IPS-NIHi7 (cell line): ENCODE measurements around the gene LINGO4.
"Not testable (repeated sequence)": the region's sequence is repeated elsewhere in the genome, so short reads cannot be mapped to it uniquely, and the experiment has no call there.

Experiments
- DNase-seq: peaks from one replicate; pipeline ENCODE4 v3.0.0; 2012; ENCODE audit warnings: mixed read lengths; ENCODE audit errors: extremely low spot score

LINGO4 gene

GRCh38 chr1:151782741-151783140 lies 22.5 kb downstream of the LINGO4 start:
- DNase-seq, result no peak

- DNase-seq, result not testable (repeated sequence)
Measured at GRCh38 chr1:151782026-151782425, 23.2 kb downstream of the LINGO4 start.

- DNase-seq, result not testable (repeated sequence)
Measured at GRCh38 chr1:151780736-151781135, 24.5 kb downstream of the LINGO4 start.

DNA sequence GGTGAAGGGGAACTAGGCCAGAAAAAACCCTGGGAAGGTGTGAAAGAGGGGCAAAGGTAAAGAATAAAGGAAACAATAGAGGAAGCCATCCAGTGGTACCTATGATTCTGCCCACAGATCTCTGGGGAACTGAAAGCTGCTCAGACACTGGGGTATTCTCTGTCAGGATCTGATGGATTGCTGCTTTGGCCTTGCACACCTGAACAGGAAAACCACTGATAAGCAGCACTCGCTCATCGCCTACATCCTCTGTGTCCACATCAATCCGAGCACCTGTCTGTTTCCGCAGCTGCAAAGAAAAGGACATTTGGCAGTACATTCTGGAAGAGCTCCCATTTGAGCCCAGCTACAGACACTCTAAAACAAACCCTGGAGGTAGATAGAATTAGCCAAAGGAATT lies 25.4 kb downstream of the LINGO4 start:
- DNase-seq, result no peak

DNA sequence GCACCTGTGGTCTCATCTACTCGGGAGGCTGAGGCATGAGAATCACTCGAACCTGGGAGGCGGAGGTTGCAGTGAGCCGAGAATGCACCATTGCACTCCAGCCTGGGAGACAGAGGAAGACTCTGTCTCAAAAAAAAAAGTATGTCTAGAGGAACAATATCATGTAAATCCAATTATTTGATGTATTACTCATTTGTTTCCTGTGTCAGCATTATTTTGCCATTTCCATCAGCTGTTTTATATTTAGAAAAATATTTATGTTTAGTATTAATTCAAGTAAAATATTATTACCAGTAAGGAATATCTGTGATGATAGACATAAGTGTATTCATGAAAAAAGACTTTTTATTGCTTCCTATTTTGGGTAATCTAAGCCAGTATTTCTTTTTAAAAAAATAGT lies 27.9 kb downstream of the LINGO4 start:
- no peak for DNase-seq

- no peak for DNase-seq
Measured at GRCh38 chr1:151776665-151777062, 28.6 kb downstream of the LINGO4 start.

DNA sequence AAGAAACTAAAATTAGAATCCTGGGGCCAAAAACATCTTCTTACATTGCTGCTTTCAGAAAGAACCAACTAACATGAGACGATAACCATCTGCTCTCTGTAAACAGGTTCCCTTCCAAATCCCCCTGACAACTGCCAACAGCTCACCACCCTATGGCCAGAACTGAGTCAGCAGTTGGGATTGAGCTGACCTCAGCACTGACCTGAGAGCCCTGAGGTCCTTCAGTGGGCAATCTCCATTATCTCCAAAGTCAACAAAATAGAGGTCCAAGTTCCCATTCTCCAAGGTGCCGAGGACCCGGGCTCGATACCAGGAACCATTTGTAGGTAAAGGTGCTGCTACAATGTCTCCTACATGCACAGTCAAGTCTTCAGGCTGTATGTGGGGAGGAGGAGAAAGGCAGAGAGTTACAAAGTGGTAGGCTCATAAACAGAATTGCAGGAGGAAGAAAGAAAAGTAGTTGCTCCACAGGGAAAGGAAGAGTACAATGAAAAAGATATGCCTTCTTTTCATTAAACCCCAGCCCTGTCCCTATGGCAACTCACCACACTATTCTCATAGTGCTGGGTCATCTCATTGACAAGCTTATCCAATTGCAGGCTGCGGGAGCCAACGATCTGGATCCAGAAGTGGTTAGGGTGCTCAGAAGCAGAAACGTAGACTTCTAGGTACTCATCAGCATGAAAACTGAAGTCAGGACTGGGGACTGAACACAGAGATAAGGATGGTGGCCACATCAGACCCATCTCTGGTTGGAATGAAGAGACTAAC lies 29.1 kb downstream of the LINGO4 start:
- no peak for DNase-seq

- DNase-seq, result no peak
Measured at GRCh38 chr1:151774256-151774922, 30.8 kb downstream of the LINGO4 start.

- DNase-seq, result no peak
Measured at GRCh38 chr1:151773702-151774101, 31.5 kb downstream of the LINGO4 start.

- not testable (repeated sequence) for DNase-seq
Measured at GRCh38 chr1:151769270-151769669, 35.9 kb downstream of the LINGO4 start.

- not testable (repeated sequence) for DNase-seq
Measured at GRCh38 chr1:151768351-151769066, 36.7 kb downstream of the LINGO4 start.

GRCh38 chr1:151763990-151764389 lies 41.2 kb downstream of the LINGO4 start:
- DNase-seq, result no peak

DNA sequence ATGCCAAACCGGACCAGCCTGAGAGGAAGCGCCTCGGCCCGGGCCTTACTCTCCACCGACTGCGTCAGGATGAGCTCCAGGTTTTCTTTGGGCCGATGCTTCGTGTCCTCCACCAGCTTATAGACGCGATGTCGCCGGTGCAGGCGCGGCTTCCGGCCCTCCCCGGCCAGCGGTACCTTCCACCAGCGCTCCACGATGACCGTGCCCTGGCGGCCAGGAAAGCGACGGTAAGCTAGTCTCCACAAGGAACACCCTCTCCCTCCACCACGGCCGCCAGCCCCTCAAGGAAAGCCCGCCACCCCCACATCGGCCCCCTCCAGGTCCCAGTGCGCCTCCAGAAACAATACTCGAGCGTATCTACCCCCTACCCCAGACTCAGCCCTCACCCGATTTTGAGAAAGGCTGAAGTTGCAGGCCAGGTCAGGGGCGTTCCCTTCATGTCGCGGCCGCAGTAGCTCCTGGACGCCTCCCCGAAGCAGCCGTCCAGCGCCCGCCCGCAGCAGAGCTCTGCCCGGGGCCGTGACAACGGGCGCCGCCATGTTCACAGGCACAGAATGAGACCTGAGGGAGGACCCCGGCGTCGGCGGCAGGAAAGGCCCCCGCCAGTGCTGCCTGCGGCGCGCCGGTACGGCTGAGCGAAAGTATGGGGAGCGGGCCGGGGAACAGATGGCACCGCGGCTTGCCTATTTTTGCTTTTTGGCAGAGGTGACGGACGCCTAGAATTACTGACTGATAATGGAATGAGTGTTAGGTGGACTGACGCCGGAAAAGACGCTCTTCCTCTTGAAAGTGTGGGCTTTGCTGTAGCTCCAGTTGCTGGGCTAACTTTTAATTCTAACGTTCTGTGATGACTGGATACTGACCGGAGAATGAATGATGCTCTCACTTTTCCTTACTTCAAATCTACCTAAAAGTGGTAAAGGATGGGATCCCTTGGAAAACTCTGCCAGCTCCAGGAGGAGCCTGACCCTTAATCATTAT lies 42.0 kb downstream of the LINGO4 start, which contains the start of gene MRPL9:
MRPL9 (minus strand) TSS at position 556 of the 981 bp plus-strand sequence; CDS start at position 539, 17 bp downstream.
- peak; percentile 97 for DNase-seq

DNA sequence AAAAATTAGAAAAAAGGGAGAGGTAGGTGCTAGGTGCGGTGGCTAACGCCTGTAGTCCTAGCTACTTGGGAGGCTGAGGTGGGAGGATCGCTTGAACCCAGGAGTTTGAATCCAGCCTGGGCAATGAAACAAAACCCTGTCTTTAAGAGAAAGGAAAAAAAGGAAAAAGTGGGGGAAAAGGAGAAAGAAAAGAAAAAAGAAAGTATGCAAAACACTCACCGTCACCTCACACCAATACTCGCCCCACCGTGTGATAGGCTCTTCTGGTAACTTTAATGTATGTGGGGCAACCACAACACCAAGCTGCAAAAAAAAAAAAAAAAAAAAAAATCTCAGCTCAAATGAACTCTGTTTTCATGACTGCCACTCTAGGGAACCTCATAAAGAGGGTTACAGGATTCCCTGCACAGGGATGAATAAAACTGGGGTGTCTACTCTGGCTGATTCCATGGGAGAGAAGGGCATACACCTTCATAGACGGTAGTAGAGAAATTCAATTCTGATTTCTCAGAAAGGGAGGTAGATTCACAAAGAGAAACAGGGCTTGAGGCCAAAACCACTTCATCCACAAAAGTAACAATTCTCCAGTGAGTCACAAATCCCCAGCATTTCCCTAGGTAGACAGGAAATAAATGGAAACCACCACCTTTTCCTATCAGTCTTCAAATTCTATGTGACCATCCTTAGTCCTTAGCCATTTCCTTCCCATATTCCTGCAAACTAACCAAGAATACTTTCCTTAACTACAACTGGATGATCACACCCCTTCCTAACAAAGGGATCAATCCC lies 44.4 kb downstream of the LINGO4 start:
- DNase-seq, result no peak

DNA sequence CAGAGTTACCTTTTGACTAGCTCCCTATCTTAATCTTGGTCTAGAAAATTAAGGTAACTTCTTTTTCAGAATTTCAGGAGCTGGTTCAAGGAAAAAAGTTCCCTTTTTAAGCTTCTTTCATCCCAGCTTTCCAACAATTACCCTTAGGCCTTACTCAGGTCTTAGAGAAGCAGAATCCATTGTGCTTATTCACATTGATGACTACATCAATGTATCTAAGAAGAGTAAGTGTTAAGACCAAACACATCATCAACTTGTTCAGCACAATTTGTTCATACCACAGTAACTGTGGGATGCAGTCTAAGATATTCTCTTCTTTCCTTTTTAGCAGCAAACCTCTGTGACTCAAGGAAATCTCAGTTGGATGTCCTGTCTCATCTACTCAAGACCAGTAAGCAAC lies 46.0 kb downstream of the LINGO4 start:
- no peak for DNase-seq

- no peak for DNase-seq
Measured at GRCh38 chr1:151756291-151756690, 48.9 kb downstream of the LINGO4 start.
